A673 (cell line): ENCODE data around the gene CTU1. TPM values are rescaled to one million over a fixed set of nuclear protein-coding genes. Genes with fewer than 3 reads are reported as not detected.

Experiments used
- BruUV-seq: library from RNA; stranded (reverse); fragments of 400-500 nt; replicated peaks from 2 replicates; lab custom pipeline; 2021; lab: Mats Ljungman, UMichigan
- CTCF ChIA-PET: fragments of 300-600 bp; sonication (Branson Sonifier 250); formaldehyde crosslinking; loops from one replicate; lab custom pipeline; 2022; ENCODE audit warnings: antibody characterized with exemption; lab: Charles Lee
- POLR2A ChIA-PET: fragments of 300-600 bp; sonication (Branson Sonifier 250); formaldehyde crosslinking; loops from one replicate; lab custom pipeline; 2022; ENCODE audit warnings: antibody characterized with exemption; ENCODE audit not compliant: low non-redundant PET; lab: Charles Lee
- DNase-seq: peaks from one replicate; pipeline ENCODE4 v3.0.0-alpha.2; 2015; ENCODE audit warnings: low spot score
- H3K27ac ChIP-seq: fragments of 200-600 bp; sonication (generic); 2 replicates; pipeline ENCODE4 v1.5.1; 2016; ENCODE audit warnings: mixed run types, low read depth, mild to moderate bottlenecking, mixed read lengths, antibody characterized with exemption, low read length; ENCODE audit not compliant: poor library complexity, severe bottlenecking
- H3K27me3 ChIP-seq: fragments of 200-600 bp; sonication (generic); replicated peaks from 2 replicates; pipeline ENCODE4 v1.6.1; 2017; ENCODE audit warnings: mixed run types, low read depth, mild to moderate bottlenecking, mixed read lengths, antibody characterized with exemption, low read length; ENCODE audit not compliant: insufficient read depth, poor library complexity
- H3K36me3 ChIP-seq: fragments of 200-600 bp; sonication (generic); 2 replicates; pipeline ENCODE4 v1.6.1; 2016; ENCODE audit warnings: mixed run types, mild to moderate bottlenecking, mixed read lengths, antibody characterized with exemption, low read length; ENCODE audit not compliant: insufficient read depth, poor library complexity, severe bottlenecking
- H3K4me1 ChIP-seq: fragments of 200-600 bp; sonication (generic); 2 replicates; pipeline ENCODE4 v1.6.1; 2017; ENCODE audit warnings: mixed run types, mild to moderate bottlenecking, mixed read lengths, antibody characterized with exemption, low read length; ENCODE audit not compliant: insufficient read depth, poor library complexity, severe bottlenecking
- H3K4me3 ChIP-seq: fragments of 200-600 bp; sonication (generic); 2 replicates; pipeline ENCODE4 v1.5.1; 2016; ENCODE audit warnings: low read depth, mixed run types, mild to moderate bottlenecking, mixed read lengths, low read length; ENCODE audit not compliant: poor library complexity, severe bottlenecking
- H3K9me3 ChIP-seq: fragments of 200-600 bp; sonication (generic); 2 replicates; pipeline ENCODE4 v1.6.1; 2016; ENCODE audit warnings: mixed run types, low read depth, mild to moderate bottlenecking, mixed read lengths, antibody characterized with exemption, low read length; ENCODE audit not compliant: poor library complexity, severe bottlenecking
- CTCF ChIP-seq: fragments of 300-800, 200-600 bp; sonication (generic); conservative IDR thresholded peaks from 2 replicates; pipeline ENCODE4 v1.5.1; 2017; ENCODE audit warnings: low read depth, mild to moderate bottlenecking, antibody characterized with exemption, low read length, moderate library complexity, mixed read lengths
- EZH2 ChIP-seq: fragments of 200-600 bp; sonication (generic); IDR thresholded peaks from 2 replicates; pipeline ENCODE4 v1.6.1; 2017; ENCODE audit warnings: borderline replicate concordance, low read depth, mild to moderate bottlenecking, mixed read lengths, antibody characterized with exemption, low read length; ENCODE audit not compliant: poor library complexity, severe bottlenecking
- intact Hi-C: fragments of 100-400 bp; cut with micrococcal nuclease; formaldehyde crosslinking; loops from one replicate; pipeline ENCODE4 v1.10.0; 2022; ENCODE audit not compliant: unreplicated experiment
- total RNA-seq: library from RNA; stranded (reverse); gene quantifications from 2 replicates; pipeline ENCODE4 v1.2.3, GENCODE V29; 2021

Gene CTU1
- total RNA-seq, 1 experiment from 2014 or later, result 13.4 TPM

DNA sequence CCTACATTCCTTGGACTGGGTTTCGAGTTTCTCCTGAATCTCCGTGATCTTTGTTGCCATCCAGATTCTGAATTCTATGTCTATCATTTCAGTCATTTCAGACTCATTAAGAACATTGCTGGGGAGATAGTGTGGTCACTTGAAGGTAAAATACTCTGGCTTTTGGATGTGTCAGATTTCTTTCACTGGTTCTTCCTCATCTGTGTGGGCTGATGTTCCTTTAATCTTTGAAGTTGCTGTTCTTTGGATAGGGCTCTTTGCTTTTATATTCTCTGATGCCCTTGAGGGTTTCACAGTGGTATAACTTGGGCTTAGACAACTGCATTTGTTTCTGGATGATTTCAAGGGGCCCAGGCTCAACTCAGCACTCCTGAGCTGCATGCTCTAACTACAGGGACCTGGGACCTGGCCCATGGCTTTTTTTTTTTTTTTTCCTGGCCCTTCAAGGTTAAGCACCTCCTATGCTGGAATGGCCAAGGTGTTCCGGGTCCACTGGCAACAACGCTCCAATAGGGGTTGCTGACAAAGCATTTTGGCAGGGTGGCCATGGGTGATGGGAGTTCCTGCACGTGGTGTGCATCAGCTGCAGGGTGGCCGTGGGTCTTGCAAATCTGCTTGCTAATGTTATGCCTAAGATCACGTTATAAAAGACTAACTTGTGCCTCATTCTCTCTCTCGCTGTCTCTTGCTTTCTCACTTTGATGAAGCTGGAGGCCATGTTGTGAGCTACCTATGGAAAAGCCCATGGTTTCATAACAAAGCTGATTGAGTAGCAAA is 28.0 kb upstream of the CTU1 start:
- Histone ChIP-seq H3K27me3 (peaks cover 35% of the 10 kb centered on the region), H3K4me1 (no peaks in the 10 kb centered on the region), H3K4me3 (no peak overlapping the region), H3K36me3 (no peaks in the 10 kb centered on the region), H3K9me3 (peaks cover 6% of the 10 kb centered on the region), H3K27ac (no peak overlapping the region)
- CTCF ChIA-PET, result interaction anchor here (0.6 kb wide), 1 partner anchor 8 kb away, joined by 3 read pairs; no protein-coding TSS in a partner anchor
- intact Hi-C loops, result no loop called here
- TF ChIP-seq CTCF (no peak), EZH2 (no peak)
- BruUV-seq, result no TSS peak
- no peak for DNase-seq
- POLR2A ChIA-PET, result no interaction called here

GRCh38 chr19:51135004-51135403 is 26.8 kb upstream of the CTU1 start:
- Histone ChIP-seq H3K27ac (no peak overlapping the region), H3K9me3 (peaks cover 6% of the 10 kb centered on the region), H3K27me3 (peaks cover 26% of the 10 kb centered on the region), H3K36me3 (no peaks in the 10 kb centered on the region), H3K4me1 (no peaks in the 10 kb centered on the region), H3K4me3 (no peak overlapping the region)
- intact Hi-C loops, result no loop called here
- TF ChIP-seq EZH2 (no peak), CTCF (no peak)
- CTCF ChIA-PET, result no interaction called here
- POLR2A ChIA-PET, result no interaction called here
- no peak for DNase-seq
- no TSS peak for BruUV-seq

- ChIA-PET CTCF (no interaction called here), POLR2A (no interaction called here)
- BruUV-seq, result no TSS peak
- H3K36me3 ChIP-seq, result no peaks in the 10 kb centered on the region
- intact Hi-C loops, result no loop called here
- DNase-seq, result no peak
- H3K9me3 ChIP-seq, result peaks cover 6% of the 10 kb centered on the region
- no peaks in the 10 kb centered on the region for H3K4me1 ChIP-seq
- no peak overlapping the region for H3K27ac ChIP-seq
- TF ChIP-seq EZH2 (no peak), CTCF (no peak)
- H3K4me3 ChIP-seq, result no peak overlapping the region
- H3K27me3 ChIP-seq, result peaks cover 20% of the 10 kb centered on the region
Measured at GRCh38 chr19:51131780-51132680, 23.8 kb upstream of the CTU1 start.
